Esophagus muscularis mucosa (tissue), 4 donors: ENCODE results near the gene TKT. TPM values are rescaled to one million over a fixed set of nuclear protein-coding genes. Genes with fewer than 3 reads are reported as not detected.
"Not testable (repeated sequence)": the region's sequence is repeated elsewhere in the genome, so short reads cannot be mapped to it uniquely, and the experiment has no call there.

Experiments
- DNase-seq: peaks from one replicate; pipeline ENCODE4 v3.0.0-alpha.2; 2017; ENCODE audit errors: extremely low spot score
- H3K27ac ChIP-seq, 4 donors: fragments of 200-600 bp; sonication (generic); replicated peaks in 1 of 4; 1 replicate in 3 of 4; 2 replicates in 1 of 4; pipeline ENCODE4 v1.5.1; 2016 to 2019; ENCODE audit warnings: mild to moderate bottlenecking in 1 of 4
- H3K27me3 ChIP-seq, 4 donors: fragments of 200-600 bp; sonication (generic); one replicate each; pipeline versions ENCODE4 v1.5.1 to v1.6.0; 2016 to 2019
- H3K36me3 ChIP-seq, 4 donors: fragments of 200-600 bp; sonication (generic); one replicate each; pipeline ENCODE4 v1.5.1; 2016 to 2019
- H3K4me1 ChIP-seq, 4 donors: fragments of 200-600 bp; sonication (generic); one replicate each; pipeline ENCODE4 v1.5.1; 2016 to 2019
- H3K4me3 ChIP-seq, 4 donors: fragments of 200-600 bp; sonication (generic); 1 replicate in 2 of 4; 2 replicates in 2 of 4; pipeline ENCODE4 v1.5.1; 2016 to 2019; ENCODE audit warnings: mild to moderate bottlenecking in 4 of 4, moderate library complexity in 1 of 4
- H3K9me3 ChIP-seq, 4 donors: fragments of 200-600 bp; sonication (generic); 1 replicate in 3 of 4; 2 replicates in 1 of 4; pipeline ENCODE4 v1.5.1; 2016 to 2019
- CTCF ChIP-seq, 3 experiments: fragments of 200-600 bp in 2 of 3; fragments of 450-650 bp in 1 of 3; sonication (generic) in 2 of 3; IDR thresholded peaks; one replicate each; pipeline ENCODE4 v1.5.1; 2017 to 2019; ENCODE audit warnings: antibody characterized with exemption in 3 of 3, mild to moderate bottlenecking in 2 of 3, moderate library complexity in 1 of 3
- EP300 ChIP-seq: sonication (generic); formaldehyde crosslinking; IDR thresholded peaks from one replicate; pipeline ENCODE4 v1.6.1; 2017; ENCODE audit warnings: antibody characterized with exemption
- POLR2A ChIP-seq: fragments of 450-650 bp; IDR thresholded peaks from one replicate; pipeline ENCODE4 v1.6.1; 2017; ENCODE audit warnings: antibody characterized with exemption, moderate library complexity, mild to moderate bottlenecking, low read depth
- POLR2AphosphoS5 ChIP-seq, 2 donors: sonication (generic); formaldehyde crosslinking; IDR thresholded peaks; one replicate each; pipeline ENCODE4 v1.6.1; 2017; ENCODE audit warnings: antibody characterized with exemption in 2 of 2
- WGBS: methylation state at CpG from one replicate; pipeline ENCODE4 v1.1.5; 2018; 5-methylcytosine and 5-hydroxymethylcytosine counted together
- intact Hi-C: fragments of 100-400 bp; cut with DNase I; formaldehyde crosslinking; loops from one replicate; pipeline ENCODE4 v1.15.1; 2023
- total RNA-seq, 4 donors: library from RNA; depleted of rRNA; stranded (reverse); fragments of >200 nt; gene quantifications; one replicate each; pipeline versions ENCODE4 v1.1.0 to v1.2.1, GENCODE V29; 2016

TKT gene
- total RNA-seq, 4 donors from 2014 or later = 295 to 524 (median 378) TPM

DNA sequence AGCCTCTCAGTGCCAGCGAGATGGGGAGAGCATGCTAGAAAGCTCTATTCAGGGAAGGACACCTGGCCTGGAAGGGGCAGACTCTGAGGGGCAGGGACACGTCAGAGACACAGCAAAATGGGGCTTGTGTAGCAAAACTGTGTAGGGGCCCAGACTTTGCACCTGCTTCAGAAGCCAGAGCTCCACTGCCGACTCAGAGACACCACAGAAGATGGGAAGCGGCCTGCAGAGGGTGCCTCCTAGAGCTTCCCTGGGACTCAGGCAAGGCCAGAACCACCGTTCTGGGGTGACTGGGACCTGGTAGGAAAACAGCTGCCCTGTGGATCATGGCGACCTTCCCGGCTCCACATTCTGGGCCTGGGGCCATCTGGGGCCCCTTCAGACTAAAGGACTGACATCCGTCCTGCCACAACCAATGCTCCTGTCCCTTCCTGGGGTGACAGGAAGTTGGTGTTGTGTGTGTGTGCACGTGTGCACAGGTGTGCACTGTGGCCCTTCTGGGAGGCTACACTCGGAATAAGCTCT lies 17.4 kb upstream of the TKT start:
- WGBS = 94% methylated on average over 6 of the region's 10 CpGs
- no peak for DNase-seq
- no peaks in the 10 kb centered on the region for H3K27me3 ChIP-seq
- intact Hi-C loops = no loop called here
- no peak overlapping the region for H3K27ac ChIP-seq
- no peak overlapping the region for H3K4me3 ChIP-seq
- no peaks in the 10 kb centered on the region for H3K36me3 ChIP-seq
- peaks cover 23 to 37% (median 30%) of the 10 kb centered on the region in 4 donors for H3K4me1 ChIP-seq
- no peaks in the 10 kb centered on the region for H3K9me3 ChIP-seq
- TF ChIP-seq POLR2A (no peak), CTCF (IDR thresholded peaks at IDR 0.05) (no peak), POLR2AphosphoS5 (IDR thresholded peaks at IDR 0.05) (no peak), EP300 (no peak)

GRCh38 chr3:53269888-53270880 lies 14.4 kb upstream of the TKT start:
- peak overlapping the region in 2 of 4 donors; percentile 4 to 13 for H3K4me3 ChIP-seq
- intact Hi-C loops = no loop called here
- peak; percentile 94 for DNase-seq

DNA sequence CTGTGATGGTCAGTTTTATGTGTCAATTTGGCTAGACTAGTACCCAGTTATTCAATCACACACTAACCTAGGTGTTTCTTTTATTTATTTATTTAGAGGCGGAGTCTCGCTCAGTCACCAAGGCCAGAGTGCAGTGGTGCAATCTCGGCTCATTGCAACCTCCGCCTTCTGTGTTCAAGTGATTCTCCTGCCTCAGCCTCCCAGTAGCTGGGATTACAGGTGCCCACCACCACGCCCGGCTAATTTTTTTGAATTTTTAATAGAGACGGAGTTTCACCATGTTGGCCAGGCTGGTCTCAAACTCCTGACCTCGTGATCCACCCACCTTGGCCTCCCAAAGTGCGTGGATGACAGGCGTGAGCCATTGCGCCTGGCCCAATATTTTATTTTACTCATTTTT lies 13.4 kb upstream of the TKT start:
- H3K4me3 ChIP-seq, intact Hi-C loops, H3K36me3 ChIP-seq, DNase-seq, H3K27me3 ChIP-seq, H3K9me3 ChIP-seq: not testable (repeated sequence)
- H3K27ac ChIP-seq = peak overlapping the region; percentile 85 to 90 (median 88)
- 97% methylated on average over 11 of the region's 11 CpGs for WGBS
- peaks cover 23 to 43% (median 33%) of the 10 kb centered on the region in 4 donors for H3K4me1 ChIP-seq

More at GRCh38 chr3:53269888-53270880, 14.4 kb upstream of the TKT start:
- Histone ChIP-seq H3K9me3 (no peaks in the 10 kb centered on the region), H3K27ac (peak overlapping the region; percentile 85 to 90 (median 88)), H3K27me3 (no peaks in the 10 kb centered on the region), H3K4me1 (peaks cover 23 to 37% (median 30%) of the 10 kb centered on the region in 4 donors), H3K36me3 (no peaks in the 10 kb centered on the region)
- 18% methylated on average over 6 of the region's 12 CpGs for WGBS
- TF ChIP-seq POLR2A (no peak), POLR2AphosphoS5 (IDR thresholded peaks at IDR 0.05) (peak; percentile 87 to 89)

- no peak for DNase-seq
- Histone ChIP-seq H3K27me3 (no peaks in the 10 kb centered on the region), H3K36me3 (no peaks in the 10 kb centered on the region), H3K9me3 (no peaks in the 10 kb centered on the region), H3K4me3 (no peak overlapping the region), H3K4me1 (peaks cover 23 to 43% (median 33%) of the 10 kb centered on the region in 4 donors), H3K27ac (no peak overlapping the region)
- TF ChIP-seq EP300 (no peak), POLR2A (no peak), POLR2AphosphoS5 (IDR thresholded peaks at IDR 0.05) (no peak), CTCF (IDR thresholded peaks at IDR 0.05) (no peak)
- intact Hi-C loops = no loop called here
These were observed 11.9 kb upstream of the TKT start for GRCh38 chr3:53267766-53268165.

GRCh38 chr3:53264718-53265117 lies 8.9 kb upstream of the TKT start:
- no peak for DNase-seq
- peaks cover 14 to 25% (median 19%) of the 10 kb centered on the region in 4 donors for H3K4me1 ChIP-seq

More at GRCh38 chr3:53264718-53265117, 8.9 kb upstream of the TKT start:
- Histone ChIP-seq H3K9me3 (no peaks in the 10 kb centered on the region), H3K27me3 (no peaks in the 10 kb centered on the region), H3K27ac (no peak overlapping the region), H3K36me3 (no peaks in the 10 kb centered on the region), H3K4me3 (no peak overlapping the region)
- 64% methylated on average over 3 of the region's 3 CpGs for WGBS
- no peak for TF ChIP-seq POLR2AphosphoS5 (IDR thresholded peaks at IDR 0.05)
- no peak for TF ChIP-seq EP300
- no peak for TF ChIP-seq POLR2A
- TF ChIP-seq CTCF (IDR thresholded peaks at IDR 0.05) = no peak
- intact Hi-C loops = no loop called here
